Duodenal mucosa (tissue), 2 donors: Measurements from ENCODE around the gene PANK3.

Experiments
- H3K27ac ChIP-seq: one replicate; pipeline ENCODE4 v1.7.0; 2013; ENCODE audit warnings: low read depth, low read length
- H3K27me3 ChIP-seq, 2 donors: one replicate each; pipeline ENCODE4 v1.7.0; 2013; ENCODE audit warnings: low read length in 2 of 2, control low read depth in 1 of 2; ENCODE audit not compliant: insufficient read depth in 2 of 2, control insufficient read depth in 1 of 2
- H3K36me3 ChIP-seq, 2 donors: one replicate each; pipeline ENCODE4 v1.7.0; 2013; ENCODE audit warnings: low read length in 2 of 2, control low read depth in 1 of 2; ENCODE audit not compliant: insufficient read depth in 2 of 2, control insufficient read depth in 1 of 2
- H3K4me1 ChIP-seq, 2 donors: one replicate each; pipeline ENCODE4 v1.7.0; 2013; ENCODE audit warnings: low read length in 2 of 2, control low read depth in 1 of 2; ENCODE audit not compliant: insufficient read depth in 2 of 2, control insufficient read depth in 1 of 2
- H3K4me3 ChIP-seq, 2 donors: one replicate each; pipeline ENCODE4 v1.7.0; 2013; ENCODE audit warnings: low read length in 2 of 2, low read depth in 1 of 2
- H3K9ac ChIP-seq, 2 donors: one replicate each; pipeline ENCODE4 v1.7.0; 2013; ENCODE audit warnings: low read length in 2 of 2, low read depth in 1 of 2
- H3K9me3 ChIP-seq, 2 donors: one replicate each; pipeline ENCODE4 v1.7.0; 2013; ENCODE audit warnings: low read length in 2 of 2, control low read depth in 1 of 2; ENCODE audit not compliant: control insufficient read depth in 1 of 2

PANK3 gene

DNA sequence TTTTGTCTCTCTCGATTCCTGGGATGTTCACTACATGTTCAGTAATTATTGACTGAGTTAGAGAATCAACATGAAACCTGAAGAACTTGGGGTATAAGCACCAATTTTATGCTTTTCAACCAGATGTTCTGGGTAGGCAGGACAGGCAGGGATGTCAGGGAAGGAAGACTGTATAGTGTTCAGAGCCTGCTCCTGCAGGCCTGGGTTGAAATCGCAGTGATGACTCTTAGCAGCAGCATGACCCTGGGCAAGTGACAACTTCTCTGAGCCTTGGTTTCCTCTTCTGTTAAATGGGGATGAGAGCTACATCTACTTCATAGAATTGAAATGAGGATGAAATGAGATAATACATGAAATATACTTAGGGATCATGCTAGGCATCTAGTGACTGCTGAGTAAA is 29.7 kb upstream of the PANK3 start:
- Histone ChIP-seq H3K4me3 (no peak overlapping the region), H3K36me3 (no peaks in the 10 kb centered on the region), H3K9me3 (no peaks in the 10 kb centered on the region), H3K27me3 (no peaks in the 10 kb centered on the region), H3K4me1 (peaks cover 21 to 26% of the 10 kb centered on the region in 2 donors), H3K9ac (no peak overlapping the region), H3K27ac (no peak overlapping the region)

DNA sequence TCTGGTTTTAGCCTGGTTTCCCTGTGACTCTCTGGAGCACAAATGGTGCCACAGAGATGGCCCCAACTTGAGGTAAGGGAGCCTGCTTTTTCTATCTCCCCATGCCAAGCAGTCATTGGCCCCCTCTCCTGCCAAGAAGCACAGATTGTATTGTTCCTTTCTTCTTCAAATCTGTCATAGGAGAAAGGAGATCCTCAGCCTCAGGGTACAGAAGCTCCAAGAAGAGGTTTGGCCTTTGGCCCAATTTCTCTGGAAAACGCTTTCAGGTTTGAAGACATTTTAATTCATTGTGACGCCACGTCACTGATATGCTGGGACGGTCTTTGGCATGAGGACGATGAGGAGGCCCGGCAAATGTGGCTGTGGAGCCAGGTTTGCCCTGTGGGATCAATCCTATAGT is 29.2 kb upstream of the PANK3 start:
- no peak overlapping the region for H3K4me3 ChIP-seq
- no peak overlapping the region for H3K27ac ChIP-seq
- no peaks in the 10 kb centered on the region for H3K27me3 ChIP-seq
- peaks cover 17 to 26% of the 10 kb centered on the region in 2 donors for H3K4me1 ChIP-seq
- H3K9ac ChIP-seq, result no peak overlapping the region
- no peaks in the 10 kb centered on the region for H3K9me3 ChIP-seq
- H3K36me3 ChIP-seq, result no peaks in the 10 kb centered on the region

DNA sequence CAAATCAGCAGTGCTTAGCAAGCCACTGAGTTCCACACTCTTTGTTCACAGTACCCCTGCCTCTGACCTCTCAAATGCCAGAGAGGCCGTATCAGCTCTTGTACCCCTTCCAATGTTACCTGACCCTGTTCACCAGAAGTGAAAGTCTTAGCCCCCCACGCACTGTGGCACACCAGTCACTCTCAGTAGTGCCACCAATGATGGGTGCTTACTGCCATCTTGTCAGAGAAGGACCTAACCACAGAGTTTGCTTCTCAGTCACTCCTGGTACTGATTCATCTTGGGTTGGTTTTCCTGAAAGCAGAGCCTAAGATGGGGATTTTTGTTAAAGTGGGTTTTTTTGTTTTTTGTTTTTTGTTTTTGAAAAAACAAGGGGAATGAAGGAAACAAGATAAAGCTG is 28.8 kb upstream of the PANK3 start:
- H3K4me3 ChIP-seq, result no peak overlapping the region
- peaks cover 13 to 27% of the 10 kb centered on the region in 2 donors for H3K4me1 ChIP-seq
- no peak overlapping the region for H3K9ac ChIP-seq
- H3K36me3 ChIP-seq, result no peaks in the 10 kb centered on the region
- no peaks in the 10 kb centered on the region for H3K27me3 ChIP-seq
- H3K27ac ChIP-seq, result no peak overlapping the region
- H3K9me3 ChIP-seq, result no peaks in the 10 kb centered on the region

DNA sequence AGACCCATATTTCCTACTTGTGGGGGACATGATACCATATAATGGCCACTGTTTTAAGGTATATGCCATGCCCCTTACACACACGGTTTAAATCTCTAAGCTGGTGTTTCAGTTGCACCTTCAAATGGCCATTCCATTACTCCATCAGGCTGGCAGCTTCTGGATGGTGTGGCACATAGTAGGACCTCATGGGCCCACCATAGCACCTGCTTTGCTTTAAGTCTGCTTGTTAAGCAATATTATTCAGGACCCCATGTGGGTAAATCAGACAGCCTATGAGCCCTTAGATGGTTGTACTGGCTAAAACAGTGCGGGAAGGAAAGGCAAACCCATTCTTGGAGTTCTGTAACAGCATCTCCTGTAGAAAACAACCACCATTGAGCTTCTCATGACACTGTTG is 27.4 kb upstream of the PANK3 start:
- no peaks in the 10 kb centered on the region for H3K9me3 ChIP-seq
- no peak overlapping the region for H3K9ac ChIP-seq
- peaks cover 12 to 26% of the 10 kb centered on the region in 2 donors for H3K4me1 ChIP-seq
- H3K27ac ChIP-seq, result no peak overlapping the region
- H3K27me3 ChIP-seq, result no peaks in the 10 kb centered on the region
- no peak overlapping the region for H3K4me3 ChIP-seq
- no peaks in the 10 kb centered on the region for H3K36me3 ChIP-seq

GRCh38 chr5:168604436-168604835 is 25.3 kb upstream of the PANK3 start:
- Histone ChIP-seq H3K9me3 (no peaks in the 10 kb centered on the region), H3K4me1 (peaks cover 3 to 25% of the 10 kb centered on the region in 2 donors), H3K27ac (no peak overlapping the region)

GRCh38 chr5:168603746-168604145 is 24.6 kb upstream of the PANK3 start:
- H3K36me3 ChIP-seq, result no peaks in the 10 kb centered on the region
- no peak overlapping the region for H3K27ac ChIP-seq
- H3K9ac ChIP-seq, result no peak overlapping the region
- H3K9me3 ChIP-seq, result no peaks in the 10 kb centered on the region
- H3K4me3 ChIP-seq, result no peak overlapping the region
- peaks cover 0 to 30% of the 10 kb centered on the region in 2 donors for H3K4me1 ChIP-seq
- H3K27me3 ChIP-seq, result no peaks in the 10 kb centered on the region

More at GRCh38 chr5:168604436-168604835, 25.3 kb upstream of the PANK3 start:
- Histone ChIP-seq H3K9ac (no peak overlapping the region), H3K36me3 (no peaks in the 10 kb centered on the region), H3K4me3 (no peak overlapping the region), H3K27me3 (no peaks in the 10 kb centered on the region)

GRCh38 chr5:168602517-168602916 is 23.3 kb upstream of the PANK3 start:
- H3K36me3 ChIP-seq, result no peaks in the 10 kb centered on the region
- no peak overlapping the region for H3K9ac ChIP-seq
- H3K4me3 ChIP-seq, result no peak overlapping the region
- no peaks in the 10 kb centered on the region for H3K27me3 ChIP-seq
- no peak overlapping the region for H3K27ac ChIP-seq
- H3K9me3 ChIP-seq, result no peaks in the 10 kb centered on the region
- peaks cover 7 to 37% of the 10 kb centered on the region in 2 donors for H3K4me1 ChIP-seq

- H3K4me3 ChIP-seq, result no peak overlapping the region
- H3K27me3 ChIP-seq, result no peaks in the 10 kb centered on the region
- H3K27ac ChIP-seq, result no peak overlapping the region
- H3K36me3 ChIP-seq, result no peaks in the 10 kb centered on the region
- H3K9me3 ChIP-seq, result no peaks in the 10 kb centered on the region
- H3K9ac ChIP-seq, result no peak overlapping the region
- peaks cover 13 to 37% of the 10 kb centered on the region in 2 donors for H3K4me1 ChIP-seq
Observed at GRCh38 chr5:168601972-168602371, 22.8 kb upstream of the PANK3 start.

DNA sequence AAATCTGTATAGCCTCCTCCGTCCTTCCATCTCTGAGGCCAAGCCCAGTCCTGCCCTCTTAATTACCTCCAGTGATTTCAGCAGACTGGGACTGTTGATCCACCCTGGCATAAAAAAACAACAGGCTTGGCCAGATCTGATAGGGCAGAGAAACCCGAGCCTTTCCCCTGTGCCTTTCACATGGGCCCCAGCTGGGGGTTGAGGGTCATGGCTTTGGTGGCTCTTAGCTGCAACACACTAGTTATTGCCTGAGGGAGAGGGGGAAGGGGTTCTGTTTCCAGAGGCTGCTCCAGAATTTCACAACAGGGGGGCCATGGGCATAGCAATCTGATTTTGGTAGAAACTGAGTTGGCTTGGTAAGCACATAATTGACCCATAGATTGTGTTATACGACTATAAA is 21.2 kb upstream of the PANK3 start:
- Histone ChIP-seq H3K9me3 (no peaks in the 10 kb centered on the region), H3K4me1 (peaks cover 13 to 37% of the 10 kb centered on the region in 2 donors), H3K27ac (no peak overlapping the region), H3K27me3 (no peaks in the 10 kb centered on the region), H3K36me3 (no peaks in the 10 kb centered on the region), H3K9ac (no peak overlapping the region), H3K4me3 (no peak overlapping the region)

DNA sequence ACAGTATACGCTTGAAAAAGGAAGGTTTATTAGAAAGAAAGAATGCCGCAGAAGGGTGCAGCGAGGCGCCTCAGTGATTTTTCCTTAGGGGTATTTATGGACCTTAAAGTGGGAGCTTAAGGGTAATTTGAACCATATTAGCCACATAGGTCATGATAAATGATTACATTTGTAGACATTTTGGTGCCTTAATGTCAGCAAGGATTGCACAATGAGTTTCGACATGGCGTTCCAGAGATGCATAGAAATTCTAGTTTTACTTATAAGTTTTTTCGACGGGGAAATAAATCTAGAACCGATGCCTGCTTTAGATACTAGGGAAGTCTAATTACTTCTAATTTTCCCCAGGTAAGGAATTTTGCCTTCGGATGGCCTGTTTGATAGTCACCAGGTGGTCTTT is 20.7 kb upstream of the PANK3 start:
- H3K9me3 ChIP-seq, result no peaks in the 10 kb centered on the region
- no peak overlapping the region for H3K27ac ChIP-seq
- H3K36me3 ChIP-seq, result no peaks in the 10 kb centered on the region
- H3K27me3 ChIP-seq, result no peaks in the 10 kb centered on the region
- no peak overlapping the region for H3K9ac ChIP-seq
- no peak overlapping the region for H3K4me3 ChIP-seq
- peaks cover 13 to 37% of the 10 kb centered on the region in 2 donors for H3K4me1 ChIP-seq

DNA sequence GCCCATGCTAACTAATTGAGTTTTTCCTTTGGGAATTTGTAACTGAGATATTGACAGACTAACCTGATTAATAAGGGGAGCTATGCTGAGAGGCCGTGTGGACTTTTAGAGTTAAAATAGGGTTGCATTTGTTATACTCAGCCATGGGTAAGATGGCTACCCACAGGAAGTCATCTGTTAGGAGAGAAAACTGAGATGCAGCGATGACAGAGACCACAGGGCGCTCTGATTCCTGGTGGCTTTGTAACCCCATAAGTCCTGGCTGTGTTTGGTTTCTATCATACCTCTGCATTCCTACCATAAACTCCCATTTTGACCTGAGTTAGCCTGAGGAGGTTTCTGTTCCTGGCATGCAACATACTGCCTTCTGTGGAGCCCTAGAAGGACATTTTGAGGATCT is 19.5 kb upstream of the PANK3 start:
- no peak overlapping the region for H3K4me3 ChIP-seq
- no peaks in the 10 kb centered on the region for H3K27me3 ChIP-seq
- peaks cover 13 to 34% of the 10 kb centered on the region in 2 donors for H3K4me1 ChIP-seq
- H3K27ac ChIP-seq, result no peak overlapping the region
- no peaks in the 10 kb centered on the region for H3K9me3 ChIP-seq
- no peak overlapping the region for H3K9ac ChIP-seq
- H3K36me3 ChIP-seq, result no peaks in the 10 kb centered on the region
